ENCODE measurements around the gene RAB31.

RAB31 gene

DNA sequence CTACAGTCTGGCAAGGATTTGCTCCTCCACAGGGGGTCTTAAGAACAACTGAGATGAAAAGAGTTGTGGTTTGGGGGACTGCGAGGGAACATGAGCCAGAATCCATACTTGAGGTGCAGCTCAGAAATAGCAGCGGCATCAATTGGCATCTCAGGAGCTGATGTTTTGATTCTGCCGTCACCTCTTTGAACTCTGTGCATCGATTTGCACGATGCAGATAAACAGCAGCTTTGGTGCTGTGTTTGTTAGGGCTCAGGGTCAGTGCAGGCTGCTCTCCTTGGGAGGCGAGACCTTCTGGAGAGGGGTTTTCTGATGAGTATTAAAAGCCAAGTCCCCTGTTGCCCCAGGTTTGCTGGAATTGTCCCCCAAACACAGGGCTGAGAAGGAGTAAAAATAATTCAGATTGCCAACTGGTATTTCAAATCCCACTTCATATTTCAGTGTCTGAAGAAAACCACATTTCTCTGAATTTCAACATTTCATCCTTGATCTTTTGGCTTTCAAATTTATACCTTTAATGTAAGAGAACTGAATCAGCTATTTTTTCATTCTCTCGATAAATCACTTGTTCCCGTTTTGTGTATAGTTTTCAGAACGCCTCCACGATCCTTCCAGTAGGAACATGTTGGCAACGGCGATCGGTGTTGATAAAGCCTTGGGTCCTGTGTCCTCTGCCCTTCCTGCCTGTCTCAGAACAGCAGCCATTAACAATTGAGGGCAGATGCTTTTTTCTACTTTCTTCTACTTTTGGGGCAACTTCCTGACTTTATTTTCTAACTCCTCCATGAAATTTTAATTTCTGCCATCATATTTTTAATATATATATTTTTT is 65.0 kb downstream of the RAB31 start:
- Histone ChIP-seq H3K4me1 (ENCODE audit: control insufficient read depth, insufficient read depth, low read length) (no peaks in the 10 kb centered on the region), H3K4me3 (ENCODE audit: low read length) (no peak overlapping the region), H3K9me3 (ENCODE audit: control insufficient read depth, low read length) (no peaks in the 10 kb centered on the region), H3K27me3 (ENCODE audit: control insufficient read depth, insufficient read depth, low read length) (no peaks in the 10 kb centered on the region), H3K9ac (ENCODE audit: low read length) (no peak overlapping the region), H3K36me3 (ENCODE audit: control insufficient read depth, insufficient read depth, low read length) (no peaks in the 10 kb centered on the region)

GRCh38 chr18:9774150-9774549 is 66.0 kb downstream of the RAB31 start:
- no peak overlapping the region for H3K9ac ChIP-seq (ENCODE audit: low read length)
- no peaks in the 10 kb centered on the region for H3K9me3 ChIP-seq (ENCODE audit: control insufficient read depth, low read length)
- no peaks in the 10 kb centered on the region for H3K27me3 ChIP-seq (ENCODE audit: control insufficient read depth, insufficient read depth, low read length)
- H3K36me3 ChIP-seq (ENCODE audit: control insufficient read depth, insufficient read depth, low read length) = no peaks in the 10 kb centered on the region
- no peaks in the 10 kb centered on the region for H3K4me1 ChIP-seq (ENCODE audit: control insufficient read depth, insufficient read depth, low read length)
- no peak overlapping the region for H3K4me3 ChIP-seq (ENCODE audit: low read length)

DNA sequence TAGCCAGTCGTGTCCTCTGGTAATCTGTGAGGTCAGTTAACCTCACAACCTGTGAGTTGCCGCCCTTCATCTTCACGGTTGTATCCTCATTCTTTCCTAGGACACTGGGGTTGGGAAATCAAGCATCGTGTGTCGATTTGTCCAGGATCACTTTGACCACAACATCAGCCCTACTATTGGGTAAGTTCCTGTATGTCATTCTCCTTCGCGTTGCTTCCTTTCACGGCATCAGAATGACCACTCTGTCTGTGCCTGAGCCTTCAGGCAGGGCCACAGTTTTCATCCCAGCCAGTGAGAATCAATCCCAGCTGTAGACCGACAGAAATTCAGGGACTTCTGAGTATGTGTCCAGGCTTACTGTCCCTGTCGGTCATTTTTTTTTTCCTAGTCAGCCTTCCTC is 67.1 kb downstream of the RAB31 start:
- Histone ChIP-seq H3K9me3 (ENCODE audit: control insufficient read depth, low read length) (no peaks in the 10 kb centered on the region), H3K4me1 (ENCODE audit: control insufficient read depth, insufficient read depth, low read length) (peaks cover 10% of the 10 kb centered on the region), H3K36me3 (ENCODE audit: control insufficient read depth, insufficient read depth, low read length) (no peaks in the 10 kb centered on the region), H3K4me3 (ENCODE audit: low read length) (no peak overlapping the region), H3K27me3 (ENCODE audit: control insufficient read depth, insufficient read depth, low read length) (no peaks in the 10 kb centered on the region), H3K9ac (ENCODE audit: low read length) (no peak overlapping the region)

GRCh38 chr18:9779630-9780029 is 71.5 kb downstream of the RAB31 start:
- H3K4me3 ChIP-seq (ENCODE audit: low read length) = no peak overlapping the region

DNA sequence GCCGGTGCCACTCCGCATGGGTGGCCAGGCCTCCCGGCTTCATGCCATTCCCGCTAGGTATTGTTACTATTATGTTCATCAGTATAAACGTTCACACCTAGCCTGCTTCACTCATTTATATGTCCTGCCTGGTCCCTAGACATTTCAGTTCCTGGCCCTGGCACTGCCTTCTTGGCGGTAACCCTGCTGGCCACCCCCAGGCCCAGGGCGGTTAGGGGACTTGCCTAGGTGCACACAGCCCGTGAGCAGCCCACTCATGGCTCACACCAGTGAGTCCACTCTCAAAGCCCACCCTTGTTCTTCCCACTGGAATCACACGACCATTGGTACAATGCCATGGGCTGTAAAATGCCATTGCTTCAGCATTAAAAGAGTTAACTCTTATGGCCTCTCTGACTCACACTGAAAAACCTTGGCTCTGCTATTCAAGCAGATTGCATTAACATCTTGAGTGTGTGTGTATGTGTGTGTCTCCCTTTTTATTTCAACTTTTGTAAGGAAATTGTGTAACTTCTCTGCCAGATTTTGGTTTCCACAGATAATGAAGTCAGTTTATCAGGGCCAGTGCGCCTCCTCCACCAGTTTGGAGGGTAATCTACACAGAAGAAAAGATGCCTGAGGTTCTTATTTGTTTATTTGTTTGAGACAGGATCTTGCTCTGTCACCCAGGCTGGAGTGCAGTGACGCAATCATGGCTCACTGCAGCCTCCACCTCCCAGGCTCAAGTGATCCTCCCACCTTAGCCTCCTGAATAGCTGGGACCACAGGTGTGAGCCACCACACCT is 74.2 kb downstream of the RAB31 start:
- Histone ChIP-seq H3K9ac (ENCODE audit: low read length) (no peak overlapping the region), H3K9me3 (ENCODE audit: control insufficient read depth, low read length) (no peaks in the 10 kb centered on the region), H3K4me3 (ENCODE audit: low read length) (no peak overlapping the region), H3K4me1 (ENCODE audit: control insufficient read depth, insufficient read depth, low read length) (peaks cover 10% of the 10 kb centered on the region), H3K27me3 (ENCODE audit: control insufficient read depth, insufficient read depth, low read length) (no peaks in the 10 kb centered on the region), H3K36me3 (ENCODE audit: control insufficient read depth, insufficient read depth, low read length) (no peaks in the 10 kb centered on the region)

More at GRCh38 chr18:9779630-9780029, 71.5 kb downstream of the RAB31 start:
- peaks cover 10% of the 10 kb centered on the region for H3K4me1 ChIP-seq (ENCODE audit: control insufficient read depth, insufficient read depth, low read length)
- no peaks in the 10 kb centered on the region for H3K27me3 ChIP-seq (ENCODE audit: control insufficient read depth, insufficient read depth, low read length)
- no peaks in the 10 kb centered on the region for H3K36me3 ChIP-seq (ENCODE audit: control insufficient read depth, insufficient read depth, low read length)
- H3K9me3 ChIP-seq (ENCODE audit: control insufficient read depth, low read length) = no peaks in the 10 kb centered on the region
- H3K9ac ChIP-seq (ENCODE audit: low read length) = no peak overlapping the region

GRCh38 chr18:9786631-9787030 is 78.5 kb downstream of the RAB31 start:
- Histone ChIP-seq H3K9ac (ENCODE audit: low read length) (no peak overlapping the region), H3K4me1 (ENCODE audit: control insufficient read depth, insufficient read depth, low read length) (no peaks in the 10 kb centered on the region), H3K4me3 (ENCODE audit: low read length) (no peak overlapping the region), H3K36me3 (ENCODE audit: control insufficient read depth, insufficient read depth, low read length) (no peaks in the 10 kb centered on the region), H3K27me3 (ENCODE audit: control insufficient read depth, insufficient read depth, low read length) (no peaks in the 10 kb centered on the region), H3K9me3 (ENCODE audit: control insufficient read depth, low read length) (no peaks in the 10 kb centered on the region)

DNA sequence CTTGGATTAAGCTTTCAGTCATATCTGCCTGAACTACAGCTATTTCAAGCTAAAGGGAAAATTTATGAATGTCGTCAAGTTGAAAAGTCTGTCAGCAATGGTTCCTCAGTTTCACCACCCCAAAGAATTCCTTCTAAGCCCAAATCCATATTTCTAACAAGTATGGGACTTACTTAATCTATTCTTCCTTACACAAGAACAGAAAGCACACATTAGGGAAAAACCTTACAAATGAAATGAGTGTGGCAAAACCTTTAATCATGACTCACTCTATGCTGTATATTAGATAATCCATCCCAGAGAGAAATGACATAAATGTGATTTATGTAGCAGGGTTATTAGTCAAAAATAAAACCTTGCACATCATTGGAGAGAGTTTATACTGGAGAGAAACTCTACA is 78.9 kb downstream of the RAB31 start:
- Histone ChIP-seq H3K9me3 (ENCODE audit: control insufficient read depth, low read length) (no peaks in the 10 kb centered on the region), H3K9ac (ENCODE audit: low read length) (no peak overlapping the region), H3K36me3 (ENCODE audit: control insufficient read depth, insufficient read depth, low read length) (no peaks in the 10 kb centered on the region), H3K4me3 (ENCODE audit: low read length) (no peak overlapping the region), H3K4me1 (ENCODE audit: control insufficient read depth, insufficient read depth, low read length) (no peaks in the 10 kb centered on the region), H3K27me3 (ENCODE audit: control insufficient read depth, insufficient read depth, low read length) (no peaks in the 10 kb centered on the region)

DNA sequence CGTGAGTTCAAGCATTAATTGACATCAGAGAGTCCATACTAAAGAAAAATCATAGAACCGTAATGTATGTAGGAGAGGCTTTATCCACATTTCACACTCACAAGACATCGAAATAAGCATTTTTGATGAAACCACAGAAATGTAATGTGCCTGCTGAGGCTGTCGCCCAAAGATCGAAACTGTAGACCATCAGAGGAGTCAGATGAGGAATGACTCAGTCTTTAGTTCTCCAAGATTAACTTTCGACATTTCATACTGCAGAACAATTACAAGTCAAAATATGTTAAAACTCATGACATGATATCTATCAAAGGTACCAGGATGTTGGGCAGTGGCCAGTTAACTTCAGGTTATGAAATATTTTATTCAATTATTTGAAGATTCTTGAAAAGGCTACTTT is 79.6 kb downstream of the RAB31 start:
- Histone ChIP-seq H3K27me3 (ENCODE audit: control insufficient read depth, insufficient read depth, low read length) (no peaks in the 10 kb centered on the region), H3K9ac (ENCODE audit: low read length) (no peak overlapping the region), H3K36me3 (ENCODE audit: control insufficient read depth, insufficient read depth, low read length) (no peaks in the 10 kb centered on the region), H3K4me3 (ENCODE audit: low read length) (no peak overlapping the region), H3K4me1 (ENCODE audit: control insufficient read depth, insufficient read depth, low read length) (no peaks in the 10 kb centered on the region), H3K9me3 (ENCODE audit: control insufficient read depth, low read length) (no peaks in the 10 kb centered on the region)

DNA sequence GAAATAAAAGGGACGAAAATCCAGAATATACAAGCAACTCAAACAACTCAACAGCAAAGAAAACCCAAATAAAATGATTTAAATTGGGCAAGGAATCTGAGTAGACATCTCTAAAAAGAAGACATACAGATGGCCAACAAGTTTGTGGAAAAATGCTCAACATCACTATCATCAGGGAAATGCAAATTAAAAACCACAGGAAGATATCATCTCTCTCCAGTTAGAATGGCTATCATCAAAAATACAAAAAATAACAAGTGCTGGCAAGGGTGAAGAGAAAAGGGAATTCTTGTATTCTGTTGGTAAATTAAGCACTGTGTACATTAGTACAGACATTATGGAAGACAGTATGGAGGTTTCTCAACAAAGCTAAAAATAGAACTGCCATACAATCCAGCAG is 80.0 kb downstream of the RAB31 start:
- no peaks in the 10 kb centered on the region for H3K9me3 ChIP-seq (ENCODE audit: control insufficient read depth, low read length)
- no peak overlapping the region for H3K4me3 ChIP-seq (ENCODE audit: low read length)
- no peaks in the 10 kb centered on the region for H3K27me3 ChIP-seq (ENCODE audit: control insufficient read depth, insufficient read depth, low read length)
- H3K36me3 ChIP-seq (ENCODE audit: control insufficient read depth, insufficient read depth, low read length) = no peaks in the 10 kb centered on the region
- no peaks in the 10 kb centered on the region for H3K4me1 ChIP-seq (ENCODE audit: control insufficient read depth, insufficient read depth, low read length)
- no peak overlapping the region for H3K9ac ChIP-seq (ENCODE audit: low read length)

GRCh38 chr18:9788860-9789259 is 80.8 kb downstream of the RAB31 start:
- H3K9ac ChIP-seq (ENCODE audit: low read length) = no peak overlapping the region
- no peaks in the 10 kb centered on the region for H3K9me3 ChIP-seq (ENCODE audit: control insufficient read depth, low read length)
- H3K36me3 ChIP-seq (ENCODE audit: control insufficient read depth, insufficient read depth, low read length) = no peaks in the 10 kb centered on the region
- H3K4me1 ChIP-seq (ENCODE audit: control insufficient read depth, insufficient read depth, low read length) = no peaks in the 10 kb centered on the region
- no peak overlapping the region for H3K4me3 ChIP-seq (ENCODE audit: low read length)
- no peaks in the 10 kb centered on the region for H3K27me3 ChIP-seq (ENCODE audit: control insufficient read depth, insufficient read depth, low read length)

- H3K36me3 ChIP-seq (ENCODE audit: control insufficient read depth, insufficient read depth, low read length) = no peaks in the 10 kb centered on the region
- no peak overlapping the region for H3K9ac ChIP-seq (ENCODE audit: low read length)
- H3K9me3 ChIP-seq (ENCODE audit: control insufficient read depth, low read length) = no peaks in the 10 kb centered on the region
- no peak overlapping the region for H3K4me3 ChIP-seq (ENCODE audit: low read length)
- H3K27me3 ChIP-seq (ENCODE audit: control insufficient read depth, insufficient read depth, low read length) = no peaks in the 10 kb centered on the region
- no peaks in the 10 kb centered on the region for H3K4me1 ChIP-seq (ENCODE audit: control insufficient read depth, insufficient read depth, low read length)
These were observed 82.2 kb downstream of the RAB31 start for GRCh38 chr18:9790261-9790660.

DNA sequence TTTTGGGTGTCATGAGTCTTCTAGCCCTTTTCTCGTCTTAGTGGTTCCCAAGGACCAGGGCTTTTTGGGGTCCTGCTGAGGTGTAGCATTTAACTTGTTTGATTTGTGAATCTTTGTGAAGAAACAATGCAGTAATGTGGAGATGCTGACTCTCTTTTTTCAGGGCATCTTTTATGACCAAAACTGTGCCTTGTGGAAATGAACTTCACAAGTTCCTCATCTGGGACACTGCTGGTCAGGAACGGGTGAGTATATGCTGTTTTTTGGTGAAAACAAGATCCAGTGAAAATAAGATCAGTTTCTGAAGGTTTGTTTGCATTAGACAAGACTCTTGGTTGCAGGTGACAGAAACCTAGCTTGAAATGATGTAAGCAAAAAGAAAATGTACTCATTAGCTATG is 83.9 kb downstream of the RAB31 start:
- H3K9ac ChIP-seq (ENCODE audit: low read length) = no peak overlapping the region
- H3K4me1 ChIP-seq (ENCODE audit: control insufficient read depth, insufficient read depth, low read length) = no peaks in the 10 kb centered on the region
- H3K9me3 ChIP-seq (ENCODE audit: control insufficient read depth, low read length) = no peaks in the 10 kb centered on the region
- no peak overlapping the region for H3K4me3 ChIP-seq (ENCODE audit: low read length)
- no peaks in the 10 kb centered on the region for H3K27me3 ChIP-seq (ENCODE audit: control insufficient read depth, insufficient read depth, low read length)
- H3K36me3 ChIP-seq (ENCODE audit: control insufficient read depth, insufficient read depth, low read length) = no peaks in the 10 kb centered on the region

Data from mucosa of stomach (tissue), 1 donor.